Omental fat pad (tissue), 4 donors: ENCODE data around the gene CPO. TPM values are rescaled to one million over a fixed set of nuclear protein-coding genes. Genes with fewer than 3 reads are reported as not detected.
A peak's percentile ranks its signal among the peaks of the same experiment; 100 is the strongest.

Source experiments
- ATAC-seq: fragments of 150-250 bp; one replicate; pipeline ENCODE4 v1.9.1; 2016; ENCODE audit warnings: mild to moderate bottlenecking, moderate library complexity; ENCODE audit not compliant: low FRiP score
- DNase-seq: peaks from one replicate; pipeline ENCODE4 v3.0.0-alpha.2; 2019; ENCODE audit warnings: low spot score
- CTCF ChIP-seq, 3 donors: fragments of 450-650 bp; IDR thresholded peaks; one replicate each; pipeline ENCODE4 v1.5.1; 2016 to 2017; ENCODE audit warnings: antibody characterized with exemption in 3 of 3, mild to moderate bottlenecking in 3 of 3, moderate library complexity in 2 of 3
- total RNA-seq, 4 donors: library from RNA; depleted of rRNA; stranded (reverse); fragments of >200 nt; gene quantifications; one replicate each; pipeline ENCODE4 v1.1.0, GENCODE V29; 2016

Gene CPO
- total RNA-seq, 4 donors from 2014 or later, result 0.48 to 2.0 (median 0.69) TPM; not detected in 1

- DNase-seq, result no peak
- TF ChIP-seq CTCF (IDR thresholded peaks at IDR 0.05), result no peak
- no peak for ATAC-seq
Measured at GRCh38 chr2:206955253-206955652, 15.9 kb downstream of the CPO start.

GRCh38 chr2:206958261-206958660, 18.9 kb downstream of the CPO start:
- no peak for ATAC-seq
- no peak for TF ChIP-seq CTCF (IDR thresholded peaks at IDR 0.05)
- DNase-seq, result no peak

GRCh38 chr2:206962966-206963365, 23.6 kb downstream of the CPO start:
- no peak for DNase-seq
- ATAC-seq, result no peak
- TF ChIP-seq CTCF (IDR thresholded peaks at IDR 0.05), result no peak

GRCh38 chr2:206968134-206969086, 29.1 kb downstream of the CPO start:
- DNase-seq, result no peak
- TF ChIP-seq CTCF (IDR thresholded peaks at IDR 0.05), result no peak
- ATAC-seq, result peak; percentile 27

GRCh38 chr2:206969192-206969591, 29.9 kb downstream of the CPO start:
- DNase-seq, result no peak
- no peak for ATAC-seq
- no peak for TF ChIP-seq CTCF (IDR thresholded peaks at IDR 0.05)

- no peak for TF ChIP-seq CTCF (IDR thresholded peaks at IDR 0.05)
- ATAC-seq (no peak), DNase-seq (no peak)
Measured at GRCh38 chr2:206970589-206971360, 31.5 kb downstream of the CPO start.
